HEK293 (cell line): ENCODE data around the gene TPRA1.

Experiments used
- BCL11A ChIP-seq: fragments of 450-650 bp; formaldehyde crosslinking; IDR thresholded peaks from 2 replicates; pipeline ENCODE4 v1.5.1; 2016; ENCODE audit warnings: low read depth, missing biosample characterization, missing genetic modification characterization
- HOXA7 ChIP-seq: sonication (generic); formaldehyde crosslinking; IDR thresholded peaks from 2 replicates; pipeline ENCODE4 v1.8.1; 2022; ENCODE audit warnings: missing genetic modification reagents, borderline replicate concordance
- SP3 ChIP-seq: fragments of 450-650 bp; formaldehyde crosslinking; IDR thresholded peaks from 2 replicates; pipeline ENCODE4 v1.5.1; 2016; ENCODE audit warnings: missing biosample characterization, missing genetic modification characterization
- SP7 ChIP-seq: fragments of 450-650 bp; formaldehyde crosslinking; IDR thresholded peaks from 2 replicates; pipeline ENCODE4 v1.5.1; 2016; ENCODE audit warnings: missing biosample characterization, missing genetic modification characterization
- TRIM28 ChIP-seq: IDR thresholded peaks from 2 replicates; pipeline ENCODE4 v1.6.1; 2011; ENCODE audit warnings: low read length, control low read depth, borderline replicate concordance
- WT1 ChIP-seq: fragments of 450-650 bp; formaldehyde crosslinking; IDR thresholded peaks from 2 replicates; pipeline ENCODE4 v1.5.1; 2016; ENCODE audit warnings: missing biosample characterization, missing genetic modification characterization
- YY2 ChIP-seq: fragments of 450-650 bp; formaldehyde crosslinking; IDR thresholded peaks from 2 replicates; pipeline ENCODE4 v1.5.1; 2016; ENCODE audit warnings: missing biosample characterization, missing genetic modification characterization
- ZBTB20 ChIP-seq: fragments of 450-650 bp; formaldehyde crosslinking; IDR thresholded peaks from 2 replicates; pipeline ENCODE4 v1.5.1; 2016; ENCODE audit warnings: missing biosample characterization, missing genetic modification characterization
- ZBTB21 ChIP-seq: fragments of 450-650 bp; formaldehyde crosslinking; IDR thresholded peaks from 2 replicates; pipeline ENCODE4 v1.5.1; 2017; ENCODE audit warnings: missing biosample characterization, missing genetic modification characterization
- ZNF366 ChIP-seq: fragments of 450-650 bp; formaldehyde crosslinking; conservative IDR thresholded peaks from 2 replicates; pipeline ENCODE4 v1.5.1; 2016; ENCODE audit warnings: missing biosample characterization, missing genetic modification characterization
- ZNF394 ChIP-seq: fragments of 450-650 bp; formaldehyde crosslinking; IDR thresholded peaks from 2 replicates; pipeline ENCODE4 v1.5.1; 2016; ENCODE audit warnings: missing biosample characterization, missing genetic modification characterization, mild to moderate bottlenecking, moderate library complexity, borderline replicate concordance
- ZNF626 ChIP-seq: fragments of 450-650 bp; sonication (Bioruptor Pico); formaldehyde crosslinking; IDR thresholded peaks from 2 replicates; pipeline ENCODE4 v1.5.1; 2018; ENCODE audit warnings: missing biosample characterization, missing genetic modification characterization, inconsistent platforms
- ZNF629 ChIP-seq: fragments of 450-650 bp; formaldehyde crosslinking; IDR thresholded peaks from 2 replicates; pipeline ENCODE4 v1.5.1; 2017; ENCODE audit warnings: missing biosample characterization, missing genetic modification characterization
- TF ChIP-seq, protein P1 (sequence below): fragments of 450-650 bp; formaldehyde crosslinking; IDR thresholded peaks from 2 replicates; pipeline ENCODE4 v1.5.1; 2016; ENCODE audit warnings: missing biosample characterization, missing genetic modification characterization
- TF ChIP-seq, protein P2 (sequence below): fragments of 450-650 bp; formaldehyde crosslinking; IDR thresholded peaks from 2 replicates; pipeline ENCODE4 v1.5.1; 2016; ENCODE audit warnings: missing biosample characterization, missing genetic modification characterization
- TF ChIP-seq, protein P3 (sequence below): fragments of 450-650 bp; formaldehyde crosslinking; IDR thresholded peaks from 2 replicates; pipeline ENCODE4 v1.5.1; 2016; ENCODE audit warnings: missing biosample characterization, missing genetic modification characterization
- TF ChIP-seq, protein P4 (sequence below): fragments of 450-650 bp; formaldehyde crosslinking; IDR thresholded peaks from 2 replicates; pipeline ENCODE4 v1.5.1; 2016; ENCODE audit warnings: missing biosample characterization, missing genetic modification characterization
- TF ChIP-seq, protein P5 (sequence below): fragments of 450-650 bp; formaldehyde crosslinking; IDR thresholded peaks from 2 replicates; pipeline ENCODE4 v1.5.1; 2016; ENCODE audit warnings: missing biosample characterization, missing genetic modification characterization, low read depth
- TF ChIP-seq, protein P6 (sequence below): fragments of 450-650 bp; formaldehyde crosslinking; IDR thresholded peaks from 2 replicates; pipeline ENCODE4 v1.5.1; 2016; ENCODE audit warnings: missing biosample characterization, missing genetic modification characterization, borderline replicate concordance
- TF ChIP-seq, protein P7 (sequence below): fragments of 450-650 bp; formaldehyde crosslinking; IDR thresholded peaks from 2 replicates; pipeline ENCODE4 v1.5.1; 2016; ENCODE audit warnings: missing biosample characterization, missing genetic modification characterization

TPRA1 gene

DNA sequence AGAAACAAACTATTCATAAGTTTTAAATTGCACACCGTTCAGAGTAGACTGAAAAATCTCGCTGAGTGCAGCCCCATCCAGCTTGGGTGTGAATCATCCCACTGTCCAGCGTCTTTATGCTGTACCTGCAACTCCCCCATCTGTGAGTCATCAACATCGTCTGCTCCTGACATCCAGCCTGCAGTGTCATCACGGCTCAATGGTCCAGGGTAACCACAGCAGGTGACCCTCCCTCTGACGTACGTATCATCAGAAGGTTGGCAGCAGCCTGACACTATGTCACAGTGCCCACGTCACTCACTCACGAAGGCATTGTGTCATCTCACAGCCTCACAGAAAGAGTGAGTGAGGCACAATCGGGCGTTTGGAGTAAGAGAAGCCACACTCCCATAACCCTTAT is 65.2 kb downstream of the TPRA1 start (continued):
- TF ChIP-seq ZNF629 (tag by site-specific recombination) (peak; percentile 99), WT1 (tag by site-specific recombination) (peak; percentile 34; the same call in 1 of the 2 replicates), SP3 (0 out of 2 replicates have a peak, but pooled peaks have one; percentile 23), ZNF394 (tag by site-specific recombination) (peak; percentile 24; the same call in 1 of the 2 replicates), ZNF366 (tag by site-specific recombination) (peak; percentile 56), ZNF626 (no peak), BCL11A (tag by site-specific recombination) (peak; percentile 93), TRIM28 (no peak), YY2 (tag by site-specific recombination) (no peak), ZBTB21 (tag by site-specific recombination) (peak; percentile 97), HOXA7 (CRISPR knock-in tag) (no peak), ZBTB20 (tag by site-specific recombination) (no peak), SP7 (tag by site-specific recombination) (peak; percentile 66)
- TF ChIP-seq, protein P1, sequence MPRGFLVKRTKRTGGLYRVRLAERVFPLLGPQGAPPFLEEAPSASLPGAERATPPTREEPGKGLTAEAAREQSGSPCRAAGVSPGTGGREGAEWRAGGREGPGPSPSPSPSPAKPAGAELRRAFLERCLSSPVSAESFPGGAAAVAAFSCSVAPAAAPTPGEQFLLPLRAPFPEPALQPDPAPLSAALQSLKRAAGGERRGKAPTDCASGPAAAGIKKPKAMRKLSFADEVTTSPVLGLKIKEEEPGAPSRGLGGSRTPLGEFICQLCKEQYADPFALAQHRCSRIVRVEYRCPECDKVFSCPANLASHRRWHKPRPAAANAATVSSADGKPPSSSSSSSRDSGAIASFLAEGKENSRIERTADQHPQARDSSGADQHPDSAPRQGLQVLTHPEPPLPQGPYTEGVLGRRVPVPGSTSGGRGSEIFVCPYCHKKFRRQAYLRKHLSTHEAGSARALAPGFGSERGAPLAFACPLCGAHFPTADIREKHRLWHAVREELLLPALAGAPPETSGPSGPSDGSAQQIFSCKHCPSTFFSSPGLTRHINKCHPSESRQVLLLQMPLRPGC (tag by site-specific recombination) = 0 out of 2 replicates have a peak, but pooled peaks have one; percentile 20
- TF ChIP-seq, protein P2, sequence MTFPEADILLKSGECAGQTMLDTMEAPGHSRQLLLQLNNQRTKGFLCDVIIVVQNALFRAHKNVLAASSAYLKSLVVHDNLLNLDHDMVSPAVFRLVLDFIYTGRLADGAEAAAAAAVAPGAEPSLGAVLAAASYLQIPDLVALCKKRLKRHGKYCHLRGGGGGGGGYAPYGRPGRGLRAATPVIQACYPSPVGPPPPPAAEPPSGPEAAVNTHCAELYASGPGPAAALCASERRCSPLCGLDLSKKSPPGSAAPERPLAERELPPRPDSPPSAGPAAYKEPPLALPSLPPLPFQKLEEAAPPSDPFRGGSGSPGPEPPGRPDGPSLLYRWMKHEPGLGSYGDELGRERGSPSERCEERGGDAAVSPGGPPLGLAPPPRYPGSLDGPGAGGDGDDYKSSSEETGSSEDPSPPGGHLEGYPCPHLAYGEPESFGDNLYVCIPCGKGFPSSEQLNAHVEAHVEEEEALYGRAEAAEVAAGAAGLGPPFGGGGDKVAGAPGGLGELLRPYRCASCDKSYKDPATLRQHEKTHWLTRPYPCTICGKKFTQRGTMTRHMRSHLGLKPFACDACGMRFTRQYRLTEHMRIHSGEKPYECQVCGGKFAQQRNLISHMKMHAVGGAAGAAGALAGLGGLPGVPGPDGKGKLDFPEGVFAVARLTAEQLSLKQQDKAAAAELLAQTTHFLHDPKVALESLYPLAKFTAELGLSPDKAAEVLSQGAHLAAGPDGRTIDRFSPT (tag by site-specific recombination) = 0 out of 2 replicates have a peak, but pooled peaks have one; percentile 45
- TF ChIP-seq, protein P3, sequence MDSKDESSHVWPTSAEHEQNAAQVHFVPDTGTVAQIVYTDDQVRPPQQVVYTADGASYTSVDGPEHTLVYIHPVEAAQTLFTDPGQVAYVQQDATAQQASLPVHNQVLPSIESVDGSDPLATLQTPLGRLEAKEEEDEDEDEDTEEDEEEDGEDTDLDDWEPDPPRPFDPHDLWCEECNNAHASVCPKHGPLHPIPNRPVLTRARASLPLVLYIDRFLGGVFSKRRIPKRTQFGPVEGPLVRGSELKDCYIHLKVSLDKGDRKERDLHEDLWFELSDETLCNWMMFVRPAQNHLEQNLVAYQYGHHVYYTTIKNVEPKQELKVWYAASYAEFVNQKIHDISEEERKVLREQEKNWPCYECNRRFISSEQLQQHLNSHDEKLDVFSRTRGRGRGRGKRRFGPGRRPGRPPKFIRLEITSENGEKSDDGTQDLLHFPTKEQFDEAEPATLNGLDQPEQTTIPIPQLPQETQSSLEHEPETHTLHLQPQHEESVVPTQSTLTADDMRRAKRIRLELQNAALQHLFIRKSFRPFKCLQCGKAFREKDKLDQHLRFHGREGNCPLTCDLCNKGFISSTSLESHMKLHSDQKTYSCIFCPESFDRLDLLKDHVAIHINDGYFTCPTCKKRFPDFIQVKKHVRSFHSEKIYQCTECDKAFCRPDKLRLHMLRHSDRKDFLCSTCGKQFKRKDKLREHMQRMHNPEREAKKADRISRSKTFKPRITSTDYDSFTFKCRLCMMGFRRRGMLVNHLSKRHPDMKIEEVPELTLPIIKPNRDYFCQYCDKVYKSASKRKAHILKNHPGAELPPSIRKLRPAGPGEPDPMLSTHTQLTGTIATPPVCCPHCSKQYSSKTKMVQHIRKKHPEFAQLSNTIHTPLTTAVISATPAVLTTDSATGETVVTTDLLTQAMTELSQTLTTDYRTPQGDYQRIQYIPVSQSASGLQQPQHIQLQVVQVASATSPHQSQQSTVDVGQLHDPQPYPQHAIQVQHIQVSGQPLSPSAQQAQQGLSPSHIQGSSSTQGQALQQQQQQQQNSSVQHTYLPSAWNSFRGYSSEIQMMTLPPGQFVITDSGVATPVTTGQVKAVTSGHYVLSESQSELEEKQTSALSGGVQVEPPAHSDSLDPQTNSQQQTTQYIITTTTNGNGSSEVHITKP (tag by site-specific recombination) = 0 out of 2 replicates have a peak, but pooled peaks have one; percentile 15
- TF ChIP-seq, protein P4, sequence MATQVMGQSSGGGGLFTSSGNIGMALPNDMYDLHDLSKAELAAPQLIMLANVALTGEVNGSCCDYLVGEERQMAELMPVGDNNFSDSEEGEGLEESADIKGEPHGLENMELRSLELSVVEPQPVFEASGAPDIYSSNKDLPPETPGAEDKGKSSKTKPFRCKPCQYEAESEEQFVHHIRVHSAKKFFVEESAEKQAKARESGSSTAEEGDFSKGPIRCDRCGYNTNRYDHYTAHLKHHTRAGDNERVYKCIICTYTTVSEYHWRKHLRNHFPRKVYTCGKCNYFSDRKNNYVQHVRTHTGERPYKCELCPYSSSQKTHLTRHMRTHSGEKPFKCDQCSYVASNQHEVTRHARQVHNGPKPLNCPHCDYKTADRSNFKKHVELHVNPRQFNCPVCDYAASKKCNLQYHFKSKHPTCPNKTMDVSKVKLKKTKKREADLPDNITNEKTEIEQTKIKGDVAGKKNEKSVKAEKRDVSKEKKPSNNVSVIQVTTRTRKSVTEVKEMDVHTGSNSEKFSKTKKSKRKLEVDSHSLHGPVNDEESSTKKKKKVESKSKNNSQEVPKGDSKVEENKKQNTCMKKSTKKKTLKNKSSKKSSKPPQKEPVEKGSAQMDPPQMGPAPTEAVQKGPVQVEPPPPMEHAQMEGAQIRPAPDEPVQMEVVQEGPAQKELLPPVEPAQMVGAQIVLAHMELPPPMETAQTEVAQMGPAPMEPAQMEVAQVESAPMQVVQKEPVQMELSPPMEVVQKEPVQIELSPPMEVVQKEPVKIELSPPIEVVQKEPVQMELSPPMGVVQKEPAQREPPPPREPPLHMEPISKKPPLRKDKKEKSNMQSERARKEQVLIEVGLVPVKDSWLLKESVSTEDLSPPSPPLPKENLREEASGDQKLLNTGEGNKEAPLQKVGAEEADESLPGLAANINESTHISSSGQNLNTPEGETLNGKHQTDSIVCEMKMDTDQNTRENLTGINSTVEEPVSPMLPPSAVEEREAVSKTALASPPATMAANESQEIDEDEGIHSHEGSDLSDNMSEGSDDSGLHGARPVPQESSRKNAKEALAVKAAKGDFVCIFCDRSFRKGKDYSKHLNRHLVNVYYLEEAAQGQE (tag by site-specific recombination) = no peak
- TF ChIP-seq, protein P5, sequence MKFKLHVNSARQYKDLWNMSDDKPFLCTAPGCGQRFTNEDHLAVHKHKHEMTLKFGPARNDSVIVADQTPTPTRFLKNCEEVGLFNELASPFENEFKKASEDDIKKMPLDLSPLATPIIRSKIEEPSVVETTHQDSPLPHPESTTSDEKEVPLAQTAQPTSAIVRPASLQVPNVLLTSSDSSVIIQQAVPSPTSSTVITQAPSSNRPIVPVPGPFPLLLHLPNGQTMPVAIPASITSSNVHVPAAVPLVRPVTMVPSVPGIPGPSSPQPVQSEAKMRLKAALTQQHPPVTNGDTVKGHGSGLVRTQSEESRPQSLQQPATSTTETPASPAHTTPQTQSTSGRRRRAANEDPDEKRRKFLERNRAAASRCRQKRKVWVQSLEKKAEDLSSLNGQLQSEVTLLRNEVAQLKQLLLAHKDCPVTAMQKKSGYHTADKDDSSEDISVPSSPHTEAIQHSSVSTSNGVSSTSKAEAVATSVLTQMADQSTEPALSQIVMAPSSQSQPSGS = peak; percentile 60
- TF ChIP-seq, protein P6, sequence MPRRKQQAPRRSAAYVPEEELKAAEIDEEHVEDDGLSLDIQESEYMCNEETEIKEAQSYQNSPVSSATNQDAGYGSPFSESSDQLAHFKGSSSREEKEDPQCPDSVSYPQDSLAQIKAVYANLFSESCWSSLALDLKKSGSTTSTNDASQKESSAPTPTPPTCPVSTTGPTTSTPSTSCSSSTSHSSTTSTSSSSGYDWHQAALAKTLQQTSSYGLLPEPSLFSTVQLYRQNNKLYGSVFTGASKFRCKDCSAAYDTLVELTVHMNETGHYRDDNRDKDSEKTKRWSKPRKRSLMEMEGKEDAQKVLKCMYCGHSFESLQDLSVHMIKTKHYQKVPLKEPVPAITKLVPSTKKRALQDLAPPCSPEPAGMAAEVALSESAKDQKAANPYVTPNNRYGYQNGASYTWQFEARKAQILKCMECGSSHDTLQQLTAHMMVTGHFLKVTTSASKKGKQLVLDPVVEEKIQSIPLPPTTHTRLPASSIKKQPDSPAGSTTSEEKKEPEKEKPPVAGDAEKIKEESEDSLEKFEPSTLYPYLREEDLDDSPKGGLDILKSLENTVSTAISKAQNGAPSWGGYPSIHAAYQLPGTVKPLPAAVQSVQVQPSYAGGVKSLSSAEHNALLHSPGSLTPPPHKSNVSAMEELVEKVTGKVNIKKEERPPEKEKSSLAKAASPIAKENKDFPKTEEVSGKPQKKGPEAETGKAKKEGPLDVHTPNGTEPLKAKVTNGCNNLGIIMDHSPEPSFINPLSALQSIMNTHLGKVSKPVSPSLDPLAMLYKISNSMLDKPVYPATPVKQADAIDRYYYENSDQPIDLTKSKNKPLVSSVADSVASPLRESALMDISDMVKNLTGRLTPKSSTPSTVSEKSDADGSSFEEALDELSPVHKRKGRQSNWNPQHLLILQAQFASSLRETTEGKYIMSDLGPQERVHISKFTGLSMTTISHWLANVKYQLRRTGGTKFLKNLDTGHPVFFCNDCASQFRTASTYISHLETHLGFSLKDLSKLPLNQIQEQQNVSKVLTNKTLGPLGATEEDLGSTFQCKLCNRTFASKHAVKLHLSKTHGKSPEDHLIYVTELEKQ = peak; percentile 88
- TF ChIP-seq, protein P7, sequence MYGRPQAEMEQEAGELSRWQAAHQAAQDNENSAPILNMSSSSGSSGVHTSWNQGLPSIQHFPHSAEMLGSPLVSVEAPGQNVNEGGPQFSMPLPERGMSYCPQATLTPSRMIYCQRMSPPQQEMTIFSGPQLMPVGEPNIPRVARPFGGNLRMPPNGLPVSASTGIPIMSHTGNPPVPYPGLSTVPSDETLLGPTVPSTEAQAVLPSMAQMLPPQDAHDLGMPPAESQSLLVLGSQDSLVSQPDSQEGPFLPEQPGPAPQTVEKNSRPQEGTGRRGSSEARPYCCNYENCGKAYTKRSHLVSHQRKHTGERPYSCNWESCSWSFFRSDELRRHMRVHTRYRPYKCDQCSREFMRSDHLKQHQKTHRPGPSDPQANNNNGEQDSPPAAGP = peak; percentile 90
